8988T (cell line): ENCODE results near the gene GCDH.
A peak's percentile ranks its signal among the peaks of the same experiment; 100 is the strongest.
"Not testable (repeated sequence)": the region's sequence is repeated elsewhere in the genome, so short reads cannot be mapped to it uniquely, and the experiment has no call there.

Experiments
- DNase-seq: peaks from one replicate; pipeline ENCODE4 v3.0.0; 2011

GCDH gene

GRCh38 chr19:12890787-12891552 is at the start of gene GCDH:
Gene GCDH, plus strand, starts transcription at chr19:12891160. Its CDS starts 145 bp downstream, at chr19:12891305.
- DNase-seq, result peak; percentile 94

- DNase-seq, result no peak
These were observed 48.4 kb upstream of the GCDH start for GRCh38 chr19:12842511-12842910.

GRCh38 chr19:12843328-12843727 is 47.6 kb upstream of the GCDH start:
- no peak for DNase-seq

GRCh38 chr19:12843999-12844732 is 46.8 kb upstream of the GCDH start:
- no peak for DNase-seq

GRCh38 chr19:12846613-12847012 is 44.3 kb upstream of the GCDH start:
- DNase-seq, result not testable (repeated sequence)

- peak; percentile 63 for DNase-seq
These were observed 43.5 kb upstream of the GCDH start for GRCh38 chr19:12847159-12848139.

- no peak for DNase-seq
These were observed 34.3 kb upstream of the GCDH start for GRCh38 chr19:12856653-12857052.

- no peak for DNase-seq
These were observed 32.7 kb upstream of the GCDH start for GRCh38 chr19:12858041-12858928.

GRCh38 chr19:12859546-12859945 is 31.4 kb upstream of the GCDH start:
- no peak for DNase-seq

GRCh38 chr19:12864143-12864542 is 26.8 kb upstream of the GCDH start:
- no peak for DNase-seq

GRCh38 chr19:12864721-12865715 is 25.9 kb upstream of the GCDH start:
- no peak for DNase-seq

- no peak for DNase-seq
These were observed 25.1 kb upstream of the GCDH start for GRCh38 chr19:12865746-12866415.

- no peak for DNase-seq
These were observed 24.4 kb upstream of the GCDH start for GRCh38 chr19:12866416-12867119.

GRCh38 chr19:12867120-12868099 is 23.6 kb upstream of the GCDH start:
- peak; percentile 72 for DNase-seq

GRCh38 chr19:12868540-12869112 is 22.3 kb upstream of the GCDH start:
- no peak for DNase-seq

- DNase-seq, result no peak
These were observed 19.3 kb upstream of the GCDH start for GRCh38 chr19:12871681-12872080.

GRCh38 chr19:12872255-12872654 is 18.7 kb upstream of the GCDH start:
- DNase-seq, result no peak
